Epithelial cell of proximal tubule (primary cell): Measurements from ENCODE around the gene RAD51D. TPM values are rescaled to one million over a fixed set of nuclear protein-coding genes. Genes with fewer than 3 reads are reported as not detected.
"Not testable (repeated sequence)": the region's sequence is repeated elsewhere in the genome, so short reads cannot be mapped to it uniquely, and the experiment has no call there.

Experiments
- DNase-seq: peaks from one replicate; pipeline ENCODE4 v3.0.0-alpha.2; 2011; ENCODE audit warnings: low read depth
- H3K4me3 ChIP-seq: 2 replicates; pipeline ENCODE4 v1.5.1; 2011; ENCODE audit warnings: low read depth, mild to moderate bottlenecking, low read length
- total RNA-seq: library from RNA; depleted of rRNA; stranded (reverse); fragments of >200 nt; gene quantifications from 2 replicates; pipeline ENCODE4 v1.2.3, GENCODE V29; 2015
- TF ChIP-seq, protein P1 (sequence below): conservative IDR thresholded peaks from 2 replicates; pipeline ENCODE4 v1.5.1; 2012; ENCODE audit warnings: low read depth, mild to moderate bottlenecking, low read length

Gene RAD51D
- total RNA-seq, 1 donor from 2014 or later: 17.2 TPM

DNA sequence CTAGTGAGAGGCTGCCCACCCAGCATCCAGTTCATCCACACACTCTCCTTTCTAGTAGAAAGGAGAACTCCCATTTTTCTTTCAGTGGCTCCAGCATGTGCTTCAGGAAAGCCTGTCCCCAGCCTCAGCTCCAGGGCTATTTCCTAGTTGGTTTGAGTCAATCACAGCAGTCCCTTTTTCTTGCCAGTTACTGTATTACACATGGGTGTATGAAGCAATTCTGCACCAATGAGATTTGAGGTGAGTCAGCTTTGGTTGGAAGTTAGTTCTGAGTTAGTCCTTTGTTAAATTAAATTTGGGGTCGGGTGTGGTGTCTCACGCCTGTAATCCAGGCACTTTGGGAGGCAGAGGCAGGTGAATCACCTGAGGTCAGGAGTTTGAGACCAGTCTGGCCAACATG is 24.8 kb downstream of the RAD51D start:
- TF ChIP-seq, protein P1, sequence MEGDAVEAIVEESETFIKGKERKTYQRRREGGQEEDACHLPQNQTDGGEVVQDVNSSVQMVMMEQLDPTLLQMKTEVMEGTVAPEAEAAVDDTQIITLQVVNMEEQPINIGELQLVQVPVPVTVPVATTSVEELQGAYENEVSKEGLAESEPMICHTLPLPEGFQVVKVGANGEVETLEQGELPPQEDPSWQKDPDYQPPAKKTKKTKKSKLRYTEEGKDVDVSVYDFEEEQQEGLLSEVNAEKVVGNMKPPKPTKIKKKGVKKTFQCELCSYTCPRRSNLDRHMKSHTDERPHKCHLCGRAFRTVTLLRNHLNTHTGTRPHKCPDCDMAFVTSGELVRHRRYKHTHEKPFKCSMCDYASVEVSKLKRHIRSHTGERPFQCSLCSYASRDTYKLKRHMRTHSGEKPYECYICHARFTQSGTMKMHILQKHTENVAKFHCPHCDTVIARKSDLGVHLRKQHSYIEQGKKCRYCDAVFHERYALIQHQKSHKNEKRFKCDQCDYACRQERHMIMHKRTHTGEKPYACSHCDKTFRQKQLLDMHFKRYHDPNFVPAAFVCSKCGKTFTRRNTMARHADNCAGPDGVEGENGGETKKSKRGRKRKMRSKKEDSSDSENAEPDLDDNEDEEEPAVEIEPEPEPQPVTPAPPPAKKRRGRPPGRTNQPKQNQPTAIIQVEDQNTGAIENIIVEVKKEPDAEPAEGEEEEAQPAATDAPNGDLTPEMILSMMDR: no peak
- no peak overlapping the region for H3K4me3 ChIP-seq
- peak; percentile 59 for DNase-seq

DNA sequence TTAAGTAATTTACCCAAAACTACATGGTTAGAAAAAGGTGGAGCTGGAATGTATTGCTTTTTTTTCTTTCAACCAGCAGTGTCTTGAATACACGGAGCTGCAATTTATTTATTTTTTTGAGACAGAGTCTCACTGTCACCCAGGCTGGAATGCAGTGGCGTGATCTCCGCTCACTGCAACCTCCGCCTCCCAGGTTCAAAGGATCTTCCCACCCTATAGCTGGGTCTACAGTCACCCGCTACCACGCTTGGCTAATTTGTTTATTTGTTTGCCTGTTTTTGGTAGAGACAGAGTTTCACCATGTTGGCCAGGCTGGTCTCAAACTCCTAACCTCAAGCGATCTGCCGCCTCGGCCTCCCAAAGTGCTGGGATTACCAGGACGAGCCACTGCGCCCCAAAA is 29.0 kb downstream of the RAD51D start:
- H3K4me3 ChIP-seq, DNase-seq: not testable (repeated sequence)

DNA sequence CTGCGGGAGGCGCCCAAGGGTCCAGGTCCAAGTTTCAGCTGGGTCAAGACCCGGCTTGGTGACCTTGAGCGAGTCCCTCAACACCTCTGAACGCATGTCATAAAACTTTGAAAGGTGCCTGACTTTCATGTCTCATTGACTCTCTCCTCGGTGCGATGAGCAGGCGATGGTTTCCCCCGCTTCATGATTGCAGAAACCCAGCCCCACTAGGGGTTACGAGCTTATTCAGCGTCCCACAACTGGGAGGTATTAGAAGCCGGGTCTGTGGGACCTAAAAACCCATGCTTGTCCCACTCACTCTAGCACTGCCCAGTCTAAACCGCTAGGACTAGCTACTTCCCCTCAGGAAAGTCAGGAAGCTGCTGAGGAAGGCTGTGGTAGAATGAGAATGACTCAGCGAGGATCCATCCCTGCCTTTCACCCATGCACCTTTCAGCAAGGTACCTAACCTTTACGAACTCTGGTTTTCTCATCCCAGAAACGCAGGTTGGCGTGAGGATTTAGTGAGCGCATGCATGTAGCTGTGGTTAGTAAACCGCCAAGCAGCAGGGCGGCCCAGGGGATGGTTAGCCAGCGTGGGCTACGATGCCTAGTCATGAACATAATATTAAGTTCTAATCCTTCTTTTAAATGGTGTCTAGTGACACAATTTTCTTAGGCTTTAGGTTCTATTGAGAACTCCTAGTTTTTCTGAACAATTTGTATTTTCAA is 29.9 kb downstream of the RAD51D start:
- DNase-seq: no peak
- peak overlapping the region; percentile 46 for H3K4me3 ChIP-seq
- TF ChIP-seq, protein P1: peak; percentile 1

DNA sequence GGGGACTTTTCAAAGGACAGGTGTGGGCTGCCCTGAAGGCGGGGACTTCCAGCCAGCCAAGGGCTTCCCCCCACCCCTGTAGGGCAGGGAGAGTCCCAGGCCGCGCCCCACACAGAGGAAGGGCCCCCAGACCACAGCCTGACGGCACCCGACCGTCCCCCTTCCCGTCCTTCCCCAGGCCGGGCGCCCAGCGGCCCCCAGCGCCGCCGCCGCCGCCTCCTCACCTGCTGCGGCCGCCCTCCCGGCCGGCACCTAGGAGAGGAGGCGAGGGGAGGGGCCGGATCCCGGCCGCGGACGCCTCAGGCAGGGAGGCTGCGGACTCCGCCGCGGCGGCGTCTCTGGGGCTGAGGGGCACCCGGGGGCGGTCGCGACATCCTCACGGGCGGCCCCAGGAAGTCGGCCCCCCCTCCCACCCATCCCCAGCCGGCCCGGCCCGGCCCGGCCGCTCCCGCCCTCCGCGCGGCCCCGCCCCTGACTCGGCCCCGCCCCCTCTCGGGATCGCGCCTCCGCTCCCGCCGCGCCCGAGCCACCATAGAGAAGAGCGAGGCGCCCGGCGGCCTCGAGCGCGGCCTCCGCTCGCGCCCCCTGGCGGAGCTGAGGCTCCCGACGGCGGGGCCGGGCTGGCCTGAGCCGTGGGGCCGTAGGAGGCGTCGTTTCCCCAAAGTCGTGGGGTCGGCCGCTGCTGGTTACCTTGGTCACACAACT is 30.6 kb downstream of the RAD51D start:
- no peak for DNase-seq
- TF ChIP-seq, protein P1: peak; percentile 71
- H3K4me3 ChIP-seq: peak overlapping the region; percentile 73

DNA sequence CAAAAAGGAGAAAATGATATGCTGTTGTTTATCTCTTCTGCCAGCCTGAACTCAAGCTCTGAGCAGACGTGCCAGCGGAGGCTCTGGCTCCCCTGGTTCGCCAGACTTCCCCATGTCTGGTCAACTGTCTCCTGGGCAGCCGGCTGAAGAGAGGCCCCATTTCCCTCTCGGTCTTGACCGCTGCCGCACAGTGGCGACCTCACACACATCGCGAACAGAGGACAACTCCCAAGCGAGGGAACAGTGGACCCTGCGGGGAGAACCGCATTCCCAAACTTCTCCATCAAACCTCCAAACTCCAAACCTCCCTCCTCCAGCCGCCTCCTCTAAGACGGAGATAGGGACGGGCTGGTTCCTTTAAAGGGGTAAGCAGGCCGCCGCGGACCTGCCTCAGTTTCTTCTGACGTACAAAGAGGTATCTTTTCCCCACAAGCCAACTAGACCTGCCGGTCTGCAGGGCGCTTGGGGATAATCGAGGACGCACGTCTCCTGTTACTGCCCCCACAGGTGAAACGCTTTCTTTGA is 31.2 kb downstream of the RAD51D start:
- TF ChIP-seq, protein P1: peak; percentile 1
- DNase-seq: no peak
- H3K4me3 ChIP-seq: peak overlapping the region; percentile 73

DNA sequence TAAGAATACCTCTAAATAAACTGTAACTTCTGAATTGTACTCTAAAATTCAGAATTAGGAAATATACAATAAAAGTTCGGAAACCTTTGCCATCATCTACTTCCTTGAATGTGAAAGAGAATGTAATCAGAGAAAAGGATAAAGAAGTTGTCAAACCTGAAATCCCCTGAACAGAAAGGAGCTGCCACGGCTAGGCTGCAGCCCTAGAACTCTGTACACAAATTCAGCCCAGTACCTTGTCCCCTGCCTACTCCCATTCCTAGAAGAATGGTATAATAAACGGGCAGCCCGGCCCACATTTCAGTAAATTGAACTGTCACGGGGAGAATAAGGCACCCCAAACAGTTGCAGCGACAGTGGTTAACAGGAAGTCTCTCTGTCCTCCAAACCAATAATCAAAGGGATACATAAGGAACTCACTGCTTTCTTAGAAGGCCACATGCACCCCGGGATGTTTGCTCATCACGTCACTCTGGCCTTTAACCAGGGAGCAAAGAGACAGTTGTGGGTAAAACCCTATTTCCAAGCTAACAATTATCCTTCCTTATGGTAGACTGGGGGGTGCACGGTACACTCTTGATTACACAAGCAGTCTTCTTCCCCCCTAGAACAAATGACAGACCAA is 31.8 kb downstream of the RAD51D start:
- H3K4me3 ChIP-seq: peak overlapping the region; percentile 73
- TF ChIP-seq, protein P1: no peak
- no peak for DNase-seq

DNA sequence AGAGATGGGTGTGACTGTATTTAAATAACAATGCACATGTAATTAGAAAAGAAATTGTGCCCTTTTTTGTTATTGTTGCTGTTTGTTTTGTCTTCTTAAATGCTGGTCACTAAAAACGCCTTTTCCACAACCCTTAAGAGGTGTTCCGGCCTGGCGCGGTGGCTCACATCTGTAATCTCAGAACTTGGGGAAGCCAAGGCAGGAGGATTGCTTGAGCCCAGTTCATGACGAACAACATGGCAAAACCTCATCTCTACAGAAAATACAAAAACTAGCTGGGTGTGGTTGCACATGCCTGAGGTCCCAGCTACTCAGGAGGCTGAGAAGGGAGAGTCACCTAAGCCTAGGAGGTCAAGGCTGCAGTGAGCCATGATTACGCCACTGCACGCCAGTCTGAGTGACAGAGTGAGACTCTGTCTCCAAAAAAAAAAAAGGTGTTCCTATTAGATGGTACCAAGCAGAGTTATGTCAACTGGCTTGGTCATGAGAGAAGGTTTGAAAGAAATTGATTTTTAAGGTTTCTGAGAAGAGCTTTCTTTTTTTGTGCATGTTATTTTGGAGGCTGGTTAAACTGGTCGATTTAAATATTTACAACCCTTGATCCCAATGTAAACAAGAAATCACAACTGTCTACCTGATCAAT is 32.6 kb downstream of the RAD51D start:
- peak overlapping the region; percentile 73 for H3K4me3 ChIP-seq
- TF ChIP-seq, protein P1: no peak
- no peak for DNase-seq
